GM12878 (cell line): ENCODE data around the gene KRT25. TPM values are rescaled to one million over a fixed set of nuclear protein-coding genes. Genes with fewer than 3 reads are reported as not detected.

Experiments used
- ATAC-seq: fragments of 200-7000 bp; cut with Tn5 transposase; 3 replicates; pipeline ENCODE4 v1.9.1; 2020; ENCODE audit warnings: mild to moderate bottlenecking, moderate library complexity
- BruUV-seq: library from RNA; stranded (reverse); fragments of 400-500 nt; replicated peaks from 2 replicates; lab custom pipeline; 2021; lab: Mats Ljungman, UMichigan
- CTCF ChIA-PET: fragments of 300-600 bp; sonication (Branson Sonifier 250); formaldehyde crosslinking; extraction: SDS; loops from one replicate; lab custom pipeline; 2021; ENCODE audit warnings: inconsistent platforms; lab: Yijun Ruan, JAX
- POLR2A ChIA-PET: fragments of 350-600 bp; formaldehyde crosslinking; extraction: SDS; loops from one replicate; lab custom pipeline; 2021; ENCODE audit warnings: inconsistent platforms; lab: Charles Lee
- RAD21 ChIA-PET: fragments of 300-600 bp; sonication (Branson Sonifier 250); formaldehyde crosslinking; loops from one replicate; lab custom pipeline; 2023; ENCODE audit warnings: antibody characterized with exemption; ENCODE audit not compliant: unreplicated experiment; lab: Charles Lee
- SMC1A ChIA-PET: fragments of 300-600 bp; sonication (Branson Sonifier 250); formaldehyde crosslinking; loops from one replicate; lab custom pipeline; 2023; ENCODE audit not compliant: unreplicated experiment, uncharacterized antibody; lab: Charles Lee
- DNase-seq: peaks from one replicate; pipeline ENCODE4 v3.0.0-alpha.2; 2011; ENCODE audit warnings: low read depth, low spot score
- FAIRE-seq: peaks from 3 replicates; lab custom pipeline; 2011; peaks lifted over from hg19 to GRCh38; lab: Jason Lieb, UNC
- H2AFZ ChIP-seq: 2 replicates; pipeline ENCODE4 v1.6.0; 2011; ENCODE audit warnings: low read depth, low read length, control low read depth; ENCODE audit not compliant: control insufficient read depth
- H3K27ac ChIP-seq: 2 replicates; pipeline ENCODE4 v1.5.1; 2011; ENCODE audit warnings: control low read depth; ENCODE audit not compliant: control insufficient read depth, insufficient read depth
- H3K27me3 ChIP-seq, 2 experiments: replicated peaks in 1 of 2; 2 replicates each; pipeline versions ENCODE4 v1.6.0 to v1.6.1; 2011; ENCODE audit warnings: low read length in 1 of 2; ENCODE audit not compliant: control insufficient read depth in 2 of 2, insufficient read depth in 2 of 2
- H3K36me3 ChIP-seq, 2 experiments: 2 replicates each; pipeline ENCODE4 v1.5.1; 2011; ENCODE audit warnings: low read length in 1 of 2; ENCODE audit not compliant: control insufficient read depth in 2 of 2, insufficient read depth in 2 of 2
- H3K4me1 ChIP-seq: 2 replicates; pipeline ENCODE4 v1.6.1; 2011; ENCODE audit warnings: mild to moderate bottlenecking, low read length, moderate library complexity, mixed read lengths; ENCODE audit not compliant: control insufficient read depth, insufficient read depth
- H3K4me2 ChIP-seq: 2 replicates; pipeline ENCODE4 v1.6.0; 2011; ENCODE audit warnings: control low read depth; ENCODE audit not compliant: control insufficient read depth, insufficient read depth
- H3K4me3 ChIP-seq: fragments of 200-600 bp; sonication (generic); 2 replicates; pipeline ENCODE4 v1.5.1; 2016
- H3K79me2 ChIP-seq: 2 replicates; pipeline ENCODE4 v1.6.0; 2011; ENCODE audit warnings: low read length; ENCODE audit not compliant: control insufficient read depth, insufficient read depth
- H3K9ac ChIP-seq: 2 replicates; pipeline ENCODE4 v1.8.0; 2011; ENCODE audit warnings: low read length, control low read depth, mixed read lengths; ENCODE audit not compliant: control insufficient read depth, insufficient read depth
- H3K9me3 ChIP-seq: replicated peaks from 3 replicates; pipeline ENCODE4 v1.5.1; 2011; ENCODE audit warnings: mild to moderate bottlenecking, low read length; ENCODE audit not compliant: control insufficient read depth, insufficient read depth
- H4K20me1 ChIP-seq: 2 replicates; pipeline ENCODE4 v1.6.0; 2011; ENCODE audit not compliant: control insufficient read depth, insufficient read depth
- CBFB ChIP-seq: IDR thresholded peaks from 2 replicates; pipeline ENCODE4 v1.6.1; 2016; ENCODE audit warnings: antibody characterized with exemption, low read depth
- CHD2 ChIP-seq: IDR thresholded peaks from 2 replicates; pipeline ENCODE4 v1.6.1; 2011; ENCODE audit warnings: low read depth, low read length, improper control_type of control experiment, borderline replicate concordance
- HDGF ChIP-seq: fragments of 450-650 bp; IDR thresholded peaks from 2 replicates; pipeline ENCODE4 v1.6.1; 2016; ENCODE audit warnings: antibody characterized with exemption
- IKZF1 ChIP-seq: fragments of 450-650 bp; conservative IDR thresholded peaks from 2 replicates; pipeline ENCODE4 v1.6.1; 2017; ENCODE audit warnings: antibody characterized with exemption, mild to moderate bottlenecking
- IKZF2 ChIP-seq, 2 experiments: fragments of 450-650 bp; IDR thresholded peaks; 2 replicates each; pipeline ENCODE4 v1.6.1; 2017; ENCODE audit warnings: mild to moderate bottlenecking in 2 of 2, moderate library complexity in 2 of 2
- IRF4 ChIP-seq: IDR thresholded peaks from 2 replicates; pipeline ENCODE4 v1.6.1; 2011; ENCODE audit warnings: low read depth, low read length
- JUND ChIP-seq: IDR thresholded peaks from 2 replicates; pipeline ENCODE4 v1.6.1; 2012; ENCODE audit warnings: low read depth, mild to moderate bottlenecking, low read length, improper control_type of control experiment, moderate library complexity
- MYC ChIP-seq: IDR thresholded peaks from 2 replicates; pipeline ENCODE4 v1.6.1; 2011; ENCODE audit warnings: mild to moderate bottlenecking, low read length, moderate library complexity, inconsistent platforms; ENCODE audit not compliant: insufficient read depth, insufficient replicate concordance, insufficient read length, severe bottlenecking
- NBN ChIP-seq: fragments of 450-650 bp; IDR thresholded peaks from 2 replicates; pipeline ENCODE4 v1.6.1; 2016
- PML ChIP-seq: IDR thresholded peaks from 2 replicates; pipeline ENCODE4 v1.6.1; 2012; ENCODE audit warnings: low read length, inconsistent platforms
- TARDBP ChIP-seq: IDR thresholded peaks from 2 replicates; pipeline ENCODE4 v1.6.1; 2016; ENCODE audit warnings: borderline replicate concordance
- TBL1XR1 ChIP-seq: IDR thresholded peaks from 2 replicates; pipeline ENCODE4 v1.6.1; 2012; ENCODE audit warnings: low read depth, low read length, improper control_type of control experiment
- WRNIP1 ChIP-seq: IDR thresholded peaks from 2 replicates; pipeline ENCODE4 v1.6.1; 2011; ENCODE audit warnings: low read depth, low read length, improper control_type of control experiment, borderline replicate concordance
- YY1 ChIP-seq: IDR thresholded peaks from 2 replicates; pipeline ENCODE4 v1.6.1; 2011; ENCODE audit warnings: low read depth, mild to moderate bottlenecking, low read length
- ZZZ3 ChIP-seq: IDR thresholded peaks from 2 replicates; pipeline ENCODE4 v1.6.1; 2011; ENCODE audit warnings: low read depth; ENCODE audit not compliant: control insufficient read depth, insufficient read length
- WGBS: methylation state at CpG from one replicate; pipeline ENCODE4 v1.1.6; 2016; ENCODE audit warnings: low lambda C conversion rate; ENCODE audit not compliant: insufficient replicate concordance, insufficient coverage; ENCODE audit errors: missing lambda C conversion rate; 5-methylcytosine and 5-hydroxymethylcytosine counted together
- in situ Hi-C: fragments of 300-500 bp; cut with MboI; formaldehyde crosslinking; loops from 9 replicates; pipeline ENCODE4 v1.14.3; 2018; ENCODE audit warnings: mixed read lengths
- intact Hi-C: fragments of 100-400 bp; cut with micrococcal nuclease; formaldehyde crosslinking; loops from one replicate; pipeline ENCODE4 v1.14.2; 2022; ENCODE audit not compliant: unreplicated experiment
- polyA plus RNA-seq, 11 experiments: library from polyadenylated mRNA; depleted of rRNA in 4 of 11; unstranded in 6 of 11; stranded (reverse) in 5 of 11; fragments of >200 nt; fragmentation: Nextera tagmentation in 4 of 11; fragmentation: Illumina TruSeq in 1 of 11; extraction: Ambion mirVana in 4 of 11; extraction: Trizol in 1 of 11; gene quantifications; 1 replicate in 1 of 11; 2 replicates in 10 of 11; pipeline versions ENCODE4 v1.2.1 to v1.2.3, GENCODE V29; 2011 to 2016; ENCODE audit warnings: inconsistent platforms in 2 of 11, missing spikeins in 2 of 11, low read depth in 1 of 11
- total RNA-seq, 4 experiments: library from RNA; depleted of rRNA in 3 of 4; stranded (reverse); fragments of >200 nt in 3 of 4; fragmentation: Illumina TruSeq in 1 of 4; extraction: Trizol in 1 of 4; gene quantifications; 2 replicates each; pipeline versions ENCODE4 v1.2.1 to v1.2.3, GENCODE V29; 2013 to 2021
- TF ChIP-seq, protein P1 (sequence below): IDR thresholded peaks from 2 replicates; pipeline ENCODE4 v1.6.1; 2012; ENCODE audit warnings: mild to moderate bottlenecking, low read depth, low read length
- TF ChIP-seq, protein P2 (sequence below): fragments of 450-650 bp; IDR thresholded peaks from 2 replicates; pipeline ENCODE4 v1.6.1; 2014; ENCODE audit warnings: mild to moderate bottlenecking
- TF ChIP-seq, protein P3 (sequence below): fragments of 450-650 bp; conservative IDR thresholded peaks from 2 replicates; pipeline ENCODE4 v1.6.1; 2017; ENCODE audit warnings: mild to moderate bottlenecking, moderate library complexity
- TF ChIP-seq, protein P4 (sequence below): IDR thresholded peaks from 2 replicates; pipeline ENCODE4 v1.6.1; 2011; ENCODE audit warnings: low read depth, low read length, improper control_type of control experiment, borderline replicate concordance

Gene KRT25
- total and polyA plus RNA-seq, 10 of the 15 experiments (the other 5 are each of a cell fraction or from before 2014, with no cell fraction given): not detected

- in situ Hi-C loops: no loop called here
- no peaks in the 10 kb centered on the region for H3K9me3 ChIP-seq
- H3K79me2 ChIP-seq: no peaks in the 10 kb centered on the region
- POLR2A ChIA-PET: no interaction called here
- RAD21 ChIA-PET: no interaction called here
- no peak overlapping the region for H3K4me3 ChIP-seq
- H3K27me3 ChIP-seq: peaks cover 0 to 2% of the 10 kb centered on the region in 2 experiments; a peak in 1 of 4 replicates
- no peak overlapping the region for H2AFZ ChIP-seq
- ATAC-seq: no peak
- FAIRE-seq: no peak
- CTCF ChIA-PET: no interaction called here
- no peak overlapping the region for H3K4me2 ChIP-seq
- H3K36me3 ChIP-seq: no peaks in the 10 kb centered on the region
- H3K4me1 ChIP-seq: no peaks in the 10 kb centered on the region
- no peak overlapping the region for H3K27ac ChIP-seq
- H3K9ac ChIP-seq: no peak overlapping the region
- no TSS peak for BruUV-seq
- intact Hi-C loops: no loop called here
- 45% methylated on average over 7 of the region's 7 CpGs for WGBS
- no peak for DNase-seq
- TF ChIP-seq YY1 (no peak), JUND (no peak), CHD2 (no peak), IRF4 (no peak), TARDBP (no peak), HDGF (no peak), ZZZ3 (no peak), WRNIP1 (no peak), CBFB (no peak), IKZF2 (IDR thresholded peaks at IDR 0.05) (no peak), PML (no peak), IKZF1 (no peak), MYC (no peak), TBL1XR1 (no peak), NBN (no peak)
- TF ChIP-seq, protein P1, sequence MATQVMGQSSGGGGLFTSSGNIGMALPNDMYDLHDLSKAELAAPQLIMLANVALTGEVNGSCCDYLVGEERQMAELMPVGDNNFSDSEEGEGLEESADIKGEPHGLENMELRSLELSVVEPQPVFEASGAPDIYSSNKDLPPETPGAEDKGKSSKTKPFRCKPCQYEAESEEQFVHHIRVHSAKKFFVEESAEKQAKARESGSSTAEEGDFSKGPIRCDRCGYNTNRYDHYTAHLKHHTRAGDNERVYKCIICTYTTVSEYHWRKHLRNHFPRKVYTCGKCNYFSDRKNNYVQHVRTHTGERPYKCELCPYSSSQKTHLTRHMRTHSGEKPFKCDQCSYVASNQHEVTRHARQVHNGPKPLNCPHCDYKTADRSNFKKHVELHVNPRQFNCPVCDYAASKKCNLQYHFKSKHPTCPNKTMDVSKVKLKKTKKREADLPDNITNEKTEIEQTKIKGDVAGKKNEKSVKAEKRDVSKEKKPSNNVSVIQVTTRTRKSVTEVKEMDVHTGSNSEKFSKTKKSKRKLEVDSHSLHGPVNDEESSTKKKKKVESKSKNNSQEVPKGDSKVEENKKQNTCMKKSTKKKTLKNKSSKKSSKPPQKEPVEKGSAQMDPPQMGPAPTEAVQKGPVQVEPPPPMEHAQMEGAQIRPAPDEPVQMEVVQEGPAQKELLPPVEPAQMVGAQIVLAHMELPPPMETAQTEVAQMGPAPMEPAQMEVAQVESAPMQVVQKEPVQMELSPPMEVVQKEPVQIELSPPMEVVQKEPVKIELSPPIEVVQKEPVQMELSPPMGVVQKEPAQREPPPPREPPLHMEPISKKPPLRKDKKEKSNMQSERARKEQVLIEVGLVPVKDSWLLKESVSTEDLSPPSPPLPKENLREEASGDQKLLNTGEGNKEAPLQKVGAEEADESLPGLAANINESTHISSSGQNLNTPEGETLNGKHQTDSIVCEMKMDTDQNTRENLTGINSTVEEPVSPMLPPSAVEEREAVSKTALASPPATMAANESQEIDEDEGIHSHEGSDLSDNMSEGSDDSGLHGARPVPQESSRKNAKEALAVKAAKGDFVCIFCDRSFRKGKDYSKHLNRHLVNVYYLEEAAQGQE: no peak
- TF ChIP-seq, protein P2, sequence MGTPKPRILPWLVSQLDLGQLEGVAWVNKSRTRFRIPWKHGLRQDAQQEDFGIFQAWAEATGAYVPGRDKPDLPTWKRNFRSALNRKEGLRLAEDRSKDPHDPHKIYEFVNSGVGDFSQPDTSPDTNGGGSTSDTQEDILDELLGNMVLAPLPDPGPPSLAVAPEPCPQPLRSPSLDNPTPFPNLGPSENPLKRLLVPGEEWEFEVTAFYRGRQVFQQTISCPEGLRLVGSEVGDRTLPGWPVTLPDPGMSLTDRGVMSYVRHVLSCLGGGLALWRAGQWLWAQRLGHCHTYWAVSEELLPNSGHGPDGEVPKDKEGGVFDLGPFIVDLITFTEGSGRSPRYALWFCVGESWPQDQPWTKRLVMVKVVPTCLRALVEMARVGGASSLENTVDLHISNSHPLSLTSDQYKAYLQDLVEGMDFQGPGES: no peak
- TF ChIP-seq, protein P3, sequence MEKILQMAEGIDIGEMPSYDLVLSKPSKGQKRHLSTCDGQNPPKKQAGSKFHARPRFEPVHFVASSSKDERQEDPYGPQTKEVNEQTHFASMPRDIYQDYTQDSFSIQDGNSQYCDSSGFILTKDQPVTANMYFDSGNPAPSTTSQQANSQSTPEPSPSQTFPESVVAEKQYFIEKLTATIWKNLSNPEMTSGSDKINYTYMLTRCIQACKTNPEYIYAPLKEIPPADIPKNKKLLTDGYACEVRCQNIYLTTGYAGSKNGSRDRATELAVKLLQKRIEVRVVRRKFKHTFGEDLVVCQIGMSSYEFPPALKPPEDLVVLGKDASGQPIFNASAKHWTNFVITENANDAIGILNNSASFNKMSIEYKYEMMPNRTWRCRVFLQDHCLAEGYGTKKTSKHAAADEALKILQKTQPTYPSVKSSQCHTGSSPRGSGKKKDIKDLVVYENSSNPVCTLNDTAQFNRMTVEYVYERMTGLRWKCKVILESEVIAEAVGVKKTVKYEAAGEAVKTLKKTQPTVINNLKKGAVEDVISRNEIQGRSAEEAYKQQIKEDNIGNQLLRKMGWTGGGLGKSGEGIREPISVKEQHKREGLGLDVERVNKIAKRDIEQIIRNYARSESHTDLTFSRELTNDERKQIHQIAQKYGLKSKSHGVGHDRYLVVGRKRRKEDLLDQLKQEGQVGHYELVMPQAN: no peak
- TF ChIP-seq, protein P4, sequence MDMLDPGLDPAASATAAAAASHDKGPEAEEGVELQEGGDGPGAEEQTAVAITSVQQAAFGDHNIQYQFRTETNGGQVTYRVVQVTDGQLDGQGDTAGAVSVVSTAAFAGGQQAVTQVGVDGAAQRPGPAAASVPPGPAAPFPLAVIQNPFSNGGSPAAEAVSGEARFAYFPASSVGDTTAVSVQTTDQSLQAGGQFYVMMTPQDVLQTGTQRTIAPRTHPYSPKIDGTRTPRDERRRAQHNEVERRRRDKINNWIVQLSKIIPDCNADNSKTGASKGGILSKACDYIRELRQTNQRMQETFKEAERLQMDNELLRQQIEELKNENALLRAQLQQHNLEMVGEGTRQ: no peak
- SMC1A ChIA-PET: interaction anchor here (2.4 kb wide), 1 partner anchor 11 kb away, joined by 5 read pairs; no protein-coding TSS in a partner anchor
- H4K20me1 ChIP-seq: no peaks in the 10 kb centered on the region
Observed at GRCh38 chr17:40707745-40708144, 47.4 kb downstream of the KRT25 start.
